WTC11 (cell line): ENCODE data around the gene OXSR1. TPM values are rescaled to one million over a fixed set of nuclear protein-coding genes. Genes with fewer than 3 reads are reported as not detected.

Experiments used
- ATAC-seq: fragments of 200-7000 bp; cut with Tn5 transposase; 2 replicates; pipeline ENCODE4 v1.10.0; 2021; ENCODE audit warnings: mild to moderate bottlenecking, moderate library complexity
- CTCF ChIA-PET: fragments of 300-600 bp; sonication (Branson Sonifier 250); formaldehyde crosslinking; loops from one replicate; lab custom pipeline; 2021; ENCODE audit warnings: antibody characterized with exemption; lab: Charles Lee
- POLR2A ChIA-PET: fragments of 350-600 bp; sonication (Branson Sonifier 250); formaldehyde crosslinking; loops from one replicate; lab custom pipeline; 2021; ENCODE audit warnings: antibody characterized with exemption; lab: Charles Lee
- DNase-seq: peaks from one replicate; pipeline ENCODE4 v3.0.0; 2021; ENCODE audit warnings: low spot score
- H3K27ac Mint-ChIP-seq: 2 replicates; pipeline ENCODE4 v1.8.0; 2021; ENCODE audit warnings: mixed read lengths
- H3K27me3 Mint-ChIP-seq: 2 replicates; pipeline ENCODE4 v1.8.0; 2021; ENCODE audit warnings: low read depth, mild to moderate bottlenecking, moderate library complexity, mixed read lengths
- H3K36me3 Mint-ChIP-seq: 2 replicates; pipeline ENCODE4 v1.8.0; 2021; ENCODE audit warnings: mixed read lengths
- H3K4me1 Mint-ChIP-seq: 2 replicates; pipeline ENCODE4 v1.8.0; 2022; ENCODE audit warnings: mixed read lengths
- H3K4me3 Mint-ChIP-seq: 2 replicates; pipeline ENCODE4 v1.8.0; 2021; ENCODE audit warnings: mild to moderate bottlenecking, moderate library complexity, mixed read lengths
- H3K9me3 Mint-ChIP-seq: 2 replicates; pipeline ENCODE4 v1.8.0; 2021; ENCODE audit warnings: mixed read lengths
- AR ChIP-seq: fragments of 250-450 bp; sonication (Bioruptor Pico); IDR thresholded peaks from 2 replicates; pipeline ENCODE4 v1.9.0; 2021; ENCODE audit warnings: mild to moderate bottlenecking
- FOXK1 ChIP-seq: sonication (generic); formaldehyde crosslinking; IDR thresholded peaks from 2 replicates; pipeline ENCODE4 v1.8.0; 2022; ENCODE audit warnings: mild to moderate bottlenecking, moderate library complexity, missing genetic modification reagents
- HMGA2 ChIP-seq: fragments of 250-450 bp; sonication (Bioruptor Pico); IDR thresholded peaks from 2 replicates; pipeline ENCODE4 v1.4.0; 2021; ENCODE audit warnings: mild to moderate bottlenecking, moderate library complexity
- JAZF1 ChIP-seq: fragments of 250-450 bp; sonication (Bioruptor Pico); IDR thresholded peaks from 2 replicates; pipeline ENCODE4 v1.9.0; 2021; ENCODE audit warnings: moderate library complexity, mild to moderate bottlenecking, inconsistent platforms
- MXD4 ChIP-seq: fragments of 250-450 bp; sonication (Bioruptor Pico); IDR thresholded peaks from 2 replicates; pipeline ENCODE4 v1.8.0; 2021; ENCODE audit warnings: mild to moderate bottlenecking, moderate library complexity, borderline replicate concordance
- MYBL2 ChIP-seq: sonication (generic); formaldehyde crosslinking; IDR thresholded peaks from 2 replicates; pipeline ENCODE4 v1.8.1; 2023; ENCODE audit warnings: mild to moderate bottlenecking, moderate library complexity, missing genetic modification reagents
- RELA ChIP-seq: sonication (generic); formaldehyde crosslinking; IDR thresholded peaks from 2 replicates; pipeline ENCODE4 v1.8.1; 2022; ENCODE audit warnings: missing genetic modification reagents, mild to moderate bottlenecking, borderline replicate concordance
- TCF7 ChIP-seq: sonication (generic); formaldehyde crosslinking; IDR thresholded peaks from 2 replicates; pipeline ENCODE4 v1.8.0; 2022; ENCODE audit warnings: mild to moderate bottlenecking, low read depth, missing genetic modification reagents, moderate library complexity
- TP53 ChIP-seq: sonication (generic); formaldehyde crosslinking; IDR thresholded peaks from 2 replicates; pipeline ENCODE4 v1.8.1; 2023; ENCODE audit warnings: mild to moderate bottlenecking, missing genetic modification reagents
- USF1 ChIP-seq: sonication (generic); formaldehyde crosslinking; IDR thresholded peaks from 2 replicates; pipeline ENCODE4 v1.8.0; 2022; ENCODE audit warnings: mild to moderate bottlenecking, missing genetic modification reagents
- ZNF317 ChIP-seq: sonication (generic); formaldehyde crosslinking; IDR thresholded peaks from 2 replicates; pipeline ENCODE4 v1.8.1; 2023; ENCODE audit warnings: low read depth, mild to moderate bottlenecking, moderate library complexity, missing genetic modification reagents, borderline replicate concordance
- ZNF671 ChIP-seq: fragments of 250-450 bp; sonication (Bioruptor Pico); IDR thresholded peaks from 2 replicates; pipeline ENCODE4 v1.8.0; 2021; ENCODE audit warnings: mild to moderate bottlenecking
- total RNA-seq: library from RNA; stranded (reverse); gene quantifications from 3 replicates; pipeline ENCODE4 v1.2.3, GENCODE V29; 2021
- TF ChIP-seq, protein P1 (sequence below): sonication (generic); formaldehyde crosslinking; IDR thresholded peaks from 2 replicates; pipeline ENCODE4 v1.8.0; 2022; ENCODE audit warnings: missing genetic modification reagents
- TF ChIP-seq, protein P2 (sequence below): fragments of 250-450 bp; sonication (Bioruptor Pico); IDR thresholded peaks from 2 replicates; pipeline ENCODE4 v2.1.2; 2022; ENCODE audit warnings: mild to moderate bottlenecking, moderate library complexity
- TF ChIP-seq, protein P3 (sequence below): sonication (generic); formaldehyde crosslinking; IDR thresholded peaks from 2 replicates; pipeline ENCODE4 v1.8.1; 2023; ENCODE audit warnings: mild to moderate bottlenecking, moderate library complexity, missing genetic modification reagents

Gene OXSR1
- total RNA-seq, 1 experiment from 2014 or later: 50.6 TPM

DNA sequence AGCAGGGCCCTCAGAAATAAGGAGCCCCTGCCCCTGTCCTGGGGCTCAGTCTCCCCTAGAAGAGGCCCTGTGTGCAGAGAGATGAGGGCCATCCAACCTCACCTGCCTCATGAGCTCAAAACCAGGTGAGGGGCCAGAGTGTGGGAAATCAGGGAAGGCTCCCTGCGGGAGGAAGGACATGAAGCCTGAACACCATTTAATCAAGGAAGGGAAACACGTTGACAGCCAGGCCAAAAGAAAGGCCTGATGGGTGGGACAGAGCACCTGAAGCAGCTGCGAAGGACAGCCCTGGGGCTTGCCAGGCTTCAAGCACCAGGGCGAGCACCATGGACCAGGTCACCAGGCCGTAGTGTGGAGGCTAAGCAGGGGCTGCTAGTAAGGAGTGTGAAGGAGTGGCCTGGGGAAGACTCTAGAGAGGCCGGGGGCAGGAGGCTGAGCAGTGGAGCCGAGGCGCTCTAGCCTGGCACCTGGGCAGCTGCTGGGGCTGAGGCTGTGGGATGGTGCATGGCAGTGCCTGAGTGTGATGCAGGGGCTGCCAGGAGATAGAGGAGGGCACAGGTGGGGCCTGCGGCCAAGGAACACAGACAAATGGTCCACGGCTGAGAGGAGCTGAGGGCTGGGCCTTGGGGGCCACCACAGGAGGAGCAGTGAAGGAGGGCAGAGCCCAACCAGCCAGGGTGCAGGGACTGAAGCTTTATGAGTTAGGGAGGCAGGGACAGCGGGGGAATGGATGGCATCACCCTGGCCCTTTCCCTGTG lies 44.5 kb upstream of the OXSR1 start (continued):
- TF ChIP-seq, protein P1, sequence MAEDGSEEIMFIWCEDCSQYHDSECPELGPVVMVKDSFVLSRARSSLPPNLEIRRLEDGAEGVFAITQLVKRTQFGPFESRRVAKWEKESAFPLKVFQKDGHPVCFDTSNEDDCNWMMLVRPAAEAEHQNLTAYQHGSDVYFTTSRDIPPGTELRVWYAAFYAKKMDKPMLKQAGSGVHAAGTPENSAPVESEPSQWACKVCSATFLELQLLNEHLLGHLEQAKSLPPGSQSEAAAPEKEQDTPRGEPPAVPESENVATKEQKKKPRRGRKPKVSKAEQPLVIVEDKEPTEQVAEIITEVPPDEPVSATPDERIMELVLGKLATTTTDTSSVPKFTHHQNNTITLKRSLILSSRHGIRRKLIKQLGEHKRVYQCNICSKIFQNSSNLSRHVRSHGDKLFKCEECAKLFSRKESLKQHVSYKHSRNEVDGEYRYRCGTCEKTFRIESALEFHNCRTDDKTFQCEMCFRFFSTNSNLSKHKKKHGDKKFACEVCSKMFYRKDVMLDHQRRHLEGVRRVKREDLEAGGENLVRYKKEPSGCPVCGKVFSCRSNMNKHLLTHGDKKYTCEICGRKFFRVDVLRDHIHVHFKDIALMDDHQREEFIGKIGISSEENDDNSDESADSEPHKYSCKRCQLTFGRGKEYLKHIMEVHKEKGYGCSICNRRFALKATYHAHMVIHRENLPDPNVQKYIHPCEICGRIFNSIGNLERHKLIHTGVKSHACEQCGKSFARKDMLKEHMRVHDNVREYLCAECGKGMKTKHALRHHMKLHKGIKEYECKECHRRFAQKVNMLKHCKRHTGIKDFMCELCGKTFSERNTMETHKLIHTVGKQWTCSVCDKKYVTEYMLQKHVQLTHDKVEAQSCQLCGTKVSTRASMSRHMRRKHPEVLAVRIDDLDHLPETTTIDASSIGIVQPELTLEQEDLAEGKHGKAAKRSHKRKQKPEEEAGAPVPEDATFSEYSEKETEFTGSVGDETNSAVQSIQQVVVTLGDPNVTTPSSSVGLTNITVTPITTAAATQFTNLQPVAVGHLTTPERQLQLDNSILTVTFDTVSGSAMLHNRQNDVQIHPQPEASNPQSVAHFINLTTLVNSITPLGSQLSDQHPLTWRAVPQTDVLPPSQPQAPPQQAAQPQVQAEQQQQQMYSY (CRISPR knock-in tag): no peak
- no peak for TF ChIP-seq HMGA2 (CRISPR knock-in tag)
- TF ChIP-seq ZNF671 (CRISPR knock-in tag): no peak
- no peak for TF ChIP-seq ZNF317
- no peak for TF ChIP-seq JAZF1
- TF ChIP-seq RELA: no peak
- no peak for TF ChIP-seq FOXK1 (CRISPR knock-in tag)
- no peak for TF ChIP-seq TP53 (CRISPR knock-in tag)
- TF ChIP-seq, protein P2, sequence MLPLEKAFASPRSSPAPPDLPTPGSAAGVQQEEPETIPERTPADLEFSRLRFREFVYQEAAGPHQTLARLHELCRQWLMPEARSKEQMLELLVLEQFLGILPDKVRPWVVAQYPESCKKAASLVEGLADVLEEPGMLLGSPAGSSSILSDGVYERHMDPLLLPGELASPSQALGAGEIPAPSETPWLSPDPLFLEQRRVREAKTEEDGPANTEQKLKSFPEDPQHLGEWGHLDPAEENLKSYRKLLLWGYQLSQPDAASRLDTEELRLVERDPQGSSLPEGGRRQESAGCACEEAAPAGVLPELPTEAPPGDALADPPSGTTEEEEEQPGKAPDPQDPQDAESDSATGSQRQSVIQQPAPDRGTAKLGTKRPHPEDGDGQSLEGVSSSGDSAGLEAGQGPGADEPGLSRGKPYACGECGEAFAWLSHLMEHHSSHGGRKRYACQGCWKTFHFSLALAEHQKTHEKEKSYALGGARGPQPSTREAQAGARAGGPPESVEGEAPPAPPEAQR (CRISPR knock-in tag): no peak
- TF ChIP-seq, protein P3, sequence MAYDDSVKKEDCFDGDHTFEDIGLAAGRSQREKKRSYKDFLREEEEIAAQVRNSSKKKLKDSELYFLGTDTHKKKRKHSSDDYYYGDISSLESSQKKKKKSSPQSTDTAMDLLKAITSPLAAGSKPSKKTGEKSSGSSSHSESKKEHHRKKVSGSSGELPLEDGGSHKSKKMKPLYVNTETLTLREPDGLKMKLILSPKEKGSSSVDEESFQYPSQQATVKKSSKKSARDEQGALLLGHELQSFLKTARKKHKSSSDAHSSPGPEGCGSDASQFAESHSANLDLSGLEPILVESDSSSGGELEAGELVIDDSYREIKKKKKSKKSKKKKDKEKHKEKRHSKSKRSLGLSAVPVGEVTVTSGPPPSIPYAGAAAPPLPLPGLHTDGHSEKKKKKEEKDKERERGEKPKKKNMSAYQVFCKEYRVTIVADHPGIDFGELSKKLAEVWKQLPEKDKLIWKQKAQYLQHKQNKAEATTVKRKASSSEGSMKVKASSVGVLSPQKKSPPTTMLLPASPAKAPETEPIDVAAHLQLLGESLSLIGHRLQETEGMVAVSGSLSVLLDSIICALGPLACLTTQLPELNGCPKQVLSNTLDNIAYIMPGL: no peak
- no peak for TF ChIP-seq USF1 (CRISPR knock-in tag)
- no peak for TF ChIP-seq AR (CRISPR knock-in tag)

DNA sequence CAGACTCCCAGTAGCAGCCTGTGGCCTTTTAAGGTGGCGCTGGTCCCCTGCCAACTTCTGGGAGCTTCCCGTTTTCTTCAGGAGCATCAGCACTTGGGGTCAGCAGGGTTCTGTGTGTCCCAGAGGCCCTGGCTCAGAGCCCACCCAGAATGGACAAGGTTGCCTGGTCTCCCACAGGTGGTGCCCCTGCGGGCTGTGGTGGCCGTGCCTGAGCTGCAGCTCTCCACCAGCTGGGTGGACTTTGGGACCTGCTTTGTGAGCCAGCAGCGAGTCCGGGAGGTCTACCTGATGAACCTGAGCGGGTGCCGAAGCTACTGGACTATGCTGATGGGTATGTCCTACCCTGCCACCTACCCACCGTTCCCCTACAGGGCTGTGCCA lies 43.9 kb upstream of the OXSR1 start:
- DNase-seq (no peak), ATAC-seq (no peak)
- H3K27me3 Mint-ChIP-seq: no peaks in the 10 kb centered on the region
- TF ChIP-seq TCF7 (CRISPR knock-in tag): no peak
- TF ChIP-seq JAZF1: no peak
- no peak for TF ChIP-seq MXD4 (CRISPR knock-in tag)
- no peak for TF ChIP-seq MYBL2 (CRISPR knock-in tag)
- ChIA-PET POLR2A (no interaction called here), CTCF (interaction anchor here (0.5 kb wide), 1 partner anchor 93 kb away, joined by 3 read pairs; no protein-coding TSS in a partner anchor)
- H3K27ac Mint-ChIP-seq: no peak overlapping the region
- no peak overlapping the region for H3K4me3 Mint-ChIP-seq
- H3K9me3 Mint-ChIP-seq: no peaks in the 10 kb centered on the region
- H3K4me1 Mint-ChIP-seq: no peaks in the 10 kb centered on the region
- H3K36me3 Mint-ChIP-seq: peaks cover 29% of the 10 kb centered on the region
